HEK293 (cell line): ENCODE results near the gene PRKD1.

Experiments
- CTCF ChIA-PET: fragments of 350-600 bp; formaldehyde crosslinking; extraction: SDS; loops from one replicate; lab custom pipeline; 2021; ENCODE audit warnings: antibody characterized with exemption; lab: Yijun Ruan, JAX
- POLR2A ChIA-PET: fragments of 300-600 bp; formaldehyde crosslinking; extraction: SDS; loops from one replicate; lab custom pipeline; 2020; ENCODE audit warnings: antibody characterized with exemption, inconsistent platforms; lab: Yijun Ruan, JAX
- H3K27ac ChIP-seq: fragments of 200-500 bp; sonication (Bioruptor generic); 2 replicates; pipeline ENCODE4 v1.5.1; 2014; ENCODE audit warnings: low read depth, low read length, control low read depth, inconsistent platforms; ENCODE audit errors: extremely low read depth
- H3K36me3 ChIP-seq, 2 experiments: fragments of 200-500 bp in 1 of 2; sonication (Bioruptor generic) in 1 of 2; 1 replicate in 1 of 2; 2 replicates in 1 of 2; pipeline ENCODE4 v1.5.1; 2014 to 2017; ENCODE audit warnings: inconsistent platforms in 2 of 2, low read length in 2 of 2; ENCODE audit not compliant: control insufficient read depth in 2 of 2, insufficient read depth in 1 of 2
- H3K4me1 ChIP-seq: fragments of 200-500 bp; sonication (Bioruptor generic); 2 replicates; pipeline ENCODE4 v1.5.1; 2014; ENCODE audit warnings: mild to moderate bottlenecking, low read length, inconsistent platforms; ENCODE audit not compliant: control insufficient read depth, insufficient read depth
- H3K4me3 ChIP-seq: 2 replicates; pipeline ENCODE4 v1.5.1; 2011; ENCODE audit warnings: low read depth, mild to moderate bottlenecking, control low read depth, low read length, moderate library complexity
- H3K9me3 ChIP-seq: fragments of 200-500 bp; sonication (Bioruptor generic); 2 replicates; pipeline ENCODE4 v1.5.1; 2014; ENCODE audit warnings: low read depth, low read length, inconsistent platforms; ENCODE audit not compliant: control insufficient read depth, insufficient read depth
- AEBP2 ChIP-seq: fragments of 450-650 bp; formaldehyde crosslinking; IDR thresholded peaks from 2 replicates; pipeline ENCODE4 v1.5.1; 2016; ENCODE audit warnings: missing biosample characterization, missing genetic modification characterization, borderline replicate concordance
- PRDM1 ChIP-seq: fragments of 450-650 bp; formaldehyde crosslinking; IDR thresholded peaks from 2 replicates; pipeline ENCODE4; 2016; ENCODE audit warnings: missing biosample characterization, missing genetic modification characterization
- ZBTB17 ChIP-seq: fragments of 450-650 bp; formaldehyde crosslinking; IDR thresholded peaks from 2 replicates; pipeline ENCODE4 v1.5.1; 2016; ENCODE audit warnings: missing biosample characterization, missing genetic modification characterization
- ZBTB21 ChIP-seq: fragments of 450-650 bp; formaldehyde crosslinking; IDR thresholded peaks from 2 replicates; pipeline ENCODE4 v1.5.1; 2017; ENCODE audit warnings: missing biosample characterization, missing genetic modification characterization
- ZBTB44 ChIP-seq: fragments of 450-650 bp; IDR thresholded peaks from 2 replicates; pipeline ENCODE4 v1.5.1; 2018; ENCODE audit warnings: missing biosample characterization, mild to moderate bottlenecking, missing genetic modification characterization
- ZNF138 ChIP-seq: fragments of 450-650 bp; formaldehyde crosslinking; IDR thresholded peaks from 2 replicates; pipeline ENCODE4 v1.5.1; 2016; ENCODE audit warnings: missing biosample characterization, missing genetic modification characterization, borderline replicate concordance
- ZNF2 ChIP-seq: fragments of 450-650 bp; formaldehyde crosslinking; IDR thresholded peaks from 2 replicates; pipeline ENCODE4 v1.5.1; 2016; ENCODE audit warnings: missing biosample characterization, missing genetic modification characterization
- ZNF202 ChIP-seq: fragments of 450-650 bp; formaldehyde crosslinking; IDR thresholded peaks from 2 replicates; pipeline ENCODE4 v1.5.1; 2016; ENCODE audit warnings: missing biosample characterization, missing genetic modification characterization, borderline replicate concordance
- ZNF302 ChIP-seq: fragments of 450-650 bp; formaldehyde crosslinking; IDR thresholded peaks from 2 replicates; pipeline ENCODE4 v1.5.1; 2016; ENCODE audit warnings: missing biosample characterization, missing genetic modification characterization, low read depth
- ZNF324 ChIP-seq: fragments of 450-650 bp; formaldehyde crosslinking; IDR thresholded peaks from 2 replicates; pipeline ENCODE4 v1.5.1; 2016; ENCODE audit warnings: missing biosample characterization, missing genetic modification characterization
- ZNF37A ChIP-seq: fragments of 450-650 bp; IDR thresholded peaks from 2 replicates; pipeline ENCODE4 v1.5.1; 2018; ENCODE audit warnings: missing biosample characterization, missing genetic modification characterization
- ZNF394 ChIP-seq: fragments of 450-650 bp; formaldehyde crosslinking; IDR thresholded peaks from 2 replicates; pipeline ENCODE4 v1.5.1; 2016; ENCODE audit warnings: missing biosample characterization, missing genetic modification characterization, mild to moderate bottlenecking, moderate library complexity, borderline replicate concordance
- ZNF423 ChIP-seq: fragments of 450-650 bp; formaldehyde crosslinking; IDR thresholded peaks from 2 replicates; pipeline ENCODE4 v1.5.1; 2016; ENCODE audit warnings: missing biosample characterization, missing genetic modification characterization
- ZNF510 ChIP-seq: fragments of 450-650 bp; formaldehyde crosslinking; IDR thresholded peaks from 2 replicates; pipeline ENCODE4 v1.5.1; 2018; ENCODE audit warnings: mild to moderate bottlenecking, missing genetic modification characterization, missing biosample characterization; ENCODE audit not compliant: insufficient replicate concordance
- ZNF518A ChIP-seq: fragments of 450-650 bp; formaldehyde crosslinking; conservative IDR thresholded peaks from 2 replicates; pipeline ENCODE4 v1.5.1; 2016; ENCODE audit warnings: low read depth, missing biosample characterization, missing genetic modification characterization
- ZNF555 ChIP-seq: fragments of 450-650 bp; formaldehyde crosslinking; conservative IDR thresholded peaks from 2 replicates; pipeline ENCODE4 v1.5.1; 2017; ENCODE audit warnings: missing biosample characterization, mild to moderate bottlenecking, missing genetic modification characterization, inconsistent platforms
- ZNF561 ChIP-seq: fragments of 450-650 bp; IDR thresholded peaks from 2 replicates; pipeline ENCODE4 v1.5.1; 2018; ENCODE audit warnings: missing biosample characterization, missing genetic modification characterization, borderline replicate concordance
- ZNF621 ChIP-seq: fragments of 450-650 bp; formaldehyde crosslinking; IDR thresholded peaks from 2 replicates; pipeline ENCODE4 v1.5.1; 2017; ENCODE audit warnings: missing biosample characterization, missing genetic modification characterization
- ZNF791 ChIP-seq: fragments of 450-650 bp; formaldehyde crosslinking; IDR thresholded peaks from 2 replicates; pipeline ENCODE4 v1.5.1; 2016; ENCODE audit warnings: missing biosample characterization, missing genetic modification characterization
- ZSCAN16 ChIP-seq: fragments of 450-650 bp; formaldehyde crosslinking; IDR thresholded peaks from 2 replicates; pipeline ENCODE4 v1.5.1; 2016; ENCODE audit warnings: missing biosample characterization, missing genetic modification characterization
- TF ChIP-seq, protein P1 (sequence below): fragments of 450-650 bp; formaldehyde crosslinking; IDR thresholded peaks from 2 replicates; pipeline ENCODE4 v1.5.1; 2016; ENCODE audit warnings: missing biosample characterization, missing genetic modification characterization, low read depth
- TF ChIP-seq, protein P2 (sequence below): fragments of 450-650 bp; formaldehyde crosslinking; IDR thresholded peaks from 2 replicates; pipeline ENCODE4 v1.5.1; 2016; ENCODE audit warnings: missing biosample characterization, missing genetic modification characterization

Gene PRKD1

GRCh38 chr14:29554335-29554734 is 373.3 kb downstream of the PRKD1 start (continued):
- TF ChIP-seq, protein P1, sequence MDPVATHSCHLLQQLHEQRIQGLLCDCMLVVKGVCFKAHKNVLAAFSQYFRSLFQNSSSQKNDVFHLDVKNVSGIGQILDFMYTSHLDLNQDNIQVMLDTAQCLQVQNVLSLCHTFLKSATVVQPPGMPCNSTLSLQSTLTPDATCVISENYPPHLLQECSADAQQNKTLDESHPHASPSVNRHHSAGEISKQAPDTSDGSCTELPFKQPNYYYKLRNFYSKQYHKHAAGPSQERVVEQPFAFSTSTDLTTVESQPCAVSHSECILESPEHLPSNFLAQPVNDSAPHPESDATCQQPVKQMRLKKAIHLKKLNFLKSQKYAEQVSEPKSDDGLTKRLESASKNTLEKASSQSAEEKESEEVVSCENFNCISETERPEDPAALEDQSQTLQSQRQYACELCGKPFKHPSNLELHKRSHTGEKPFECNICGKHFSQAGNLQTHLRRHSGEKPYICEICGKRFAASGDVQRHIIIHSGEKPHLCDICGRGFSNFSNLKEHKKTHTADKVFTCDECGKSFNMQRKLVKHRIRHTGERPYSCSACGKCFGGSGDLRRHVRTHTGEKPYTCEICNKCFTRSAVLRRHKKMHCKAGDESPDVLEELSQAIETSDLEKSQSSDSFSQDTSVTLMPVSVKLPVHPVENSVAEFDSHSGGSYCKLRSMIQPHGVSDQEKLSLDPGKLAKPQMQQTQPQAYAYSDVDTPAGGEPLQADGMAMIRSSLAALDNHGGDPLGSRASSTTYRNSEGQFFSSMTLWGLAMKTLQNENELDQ (tag by site-specific recombination), result no peak
- no peak for TF ChIP-seq ZBTB17 (tag by site-specific recombination)
- TF ChIP-seq ZBTB21 (tag by site-specific recombination), result no peak
- TF ChIP-seq AEBP2 (tag by site-specific recombination), result no peak
- TF ChIP-seq, all 188 proteins: peak for 0

DNA sequence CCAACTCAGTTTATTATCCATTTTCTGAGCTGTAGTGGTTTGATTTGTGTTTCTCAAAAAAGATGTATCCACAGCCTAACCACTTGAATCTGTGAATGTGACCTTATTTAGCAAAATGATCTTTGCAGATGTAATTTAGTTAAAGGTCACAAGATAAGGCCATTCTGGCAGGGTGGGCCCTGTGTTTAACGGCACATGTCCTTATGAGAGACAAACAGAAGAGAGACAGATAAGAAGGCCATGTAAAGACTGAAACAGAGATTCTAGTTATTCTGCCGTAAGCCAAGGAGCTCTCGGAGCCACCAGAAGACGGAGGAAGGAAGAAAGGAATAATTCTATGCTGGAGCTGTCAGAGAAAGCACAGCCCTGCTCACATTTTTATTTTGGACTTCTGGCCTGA is 374.2 kb downstream of the PRKD1 start:
- TF ChIP-seq ZNF555 (tag by site-specific recombination) (no peak), ZNF324 (tag by site-specific recombination) (no peak), ZBTB44 (no peak), ZNF37A (tag by site-specific recombination) (no peak), ZNF2 (no peak), ZNF518A (tag by site-specific recombination) (no peak), PRDM1 (tag by site-specific recombination) (no peak), ZNF394 (tag by site-specific recombination) (no peak), ZNF561 (no peak), ZSCAN16 (tag by site-specific recombination) (no peak), ZNF510 (tag by site-specific recombination) (no peak), ZNF202 (tag by site-specific recombination) (no peak), ZNF423 (tag by site-specific recombination) (no peak), ZNF302 (no peak), ZNF138 (no peak), ZNF621 (tag by site-specific recombination) (no peak), ZNF791 (no peak)
- TF ChIP-seq, protein P2, sequence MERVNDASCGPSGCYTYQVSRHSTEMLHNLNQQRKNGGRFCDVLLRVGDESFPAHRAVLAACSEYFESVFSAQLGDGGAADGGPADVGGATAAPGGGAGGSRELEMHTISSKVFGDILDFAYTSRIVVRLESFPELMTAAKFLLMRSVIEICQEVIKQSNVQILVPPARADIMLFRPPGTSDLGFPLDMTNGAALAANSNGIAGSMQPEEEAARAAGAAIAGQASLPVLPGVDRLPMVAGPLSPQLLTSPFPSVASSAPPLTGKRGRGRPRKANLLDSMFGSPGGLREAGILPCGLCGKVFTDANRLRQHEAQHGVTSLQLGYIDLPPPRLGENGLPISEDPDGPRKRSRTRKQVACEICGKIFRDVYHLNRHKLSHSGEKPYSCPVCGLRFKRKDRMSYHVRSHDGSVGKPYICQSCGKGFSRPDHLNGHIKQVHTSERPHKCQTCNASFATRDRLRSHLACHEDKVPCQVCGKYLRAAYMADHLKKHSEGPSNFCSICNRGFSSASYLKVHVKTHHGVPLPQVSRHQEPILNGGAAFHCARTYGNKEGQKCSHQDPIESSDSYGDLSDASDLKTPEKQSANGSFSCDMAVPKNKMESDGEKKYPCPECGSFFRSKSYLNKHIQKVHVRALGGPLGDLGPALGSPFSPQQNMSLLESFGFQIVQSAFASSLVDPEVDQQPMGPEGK (tag by site-specific recombination), result no peak
- H3K4me3 ChIP-seq, result no peak overlapping the region
- no peak overlapping the region for H3K27ac ChIP-seq
- ChIA-PET POLR2A (no interaction called here), CTCF (interaction anchor here (0.7 kb wide), 2 partner anchors 661 to 822 kb away, joined by 3 to 5 read pairs; no protein-coding TSS in a partner anchor)
- H3K36me3 ChIP-seq, result no peaks in the 10 kb centered on the region
- H3K9me3 ChIP-seq, result no peaks in the 10 kb centered on the region
- no peaks in the 10 kb centered on the region for H3K4me1 ChIP-seq
